Loucy (cell line): ENCODE data around the gene DTYMK.

Source experiments
- EZH2phosphoT487 ChIP-seq: fragments of 200-600 bp; IDR thresholded peaks from 2 replicates; pipeline ENCODE4 v1.6.1; 2018; ENCODE audit warnings: antibody characterized with exemption, mild to moderate bottlenecking, moderate library complexity, borderline replicate concordance
- TF ChIP-seq, protein P1 (sequence below): fragments of 200-600 bp; sonication (generic); conservative IDR thresholded peaks from 2 replicates; pipeline ENCODE4 v1.5.1; 2014; ENCODE audit warnings: mild to moderate bottlenecking, antibody characterized with exemption, low read length

DNA sequence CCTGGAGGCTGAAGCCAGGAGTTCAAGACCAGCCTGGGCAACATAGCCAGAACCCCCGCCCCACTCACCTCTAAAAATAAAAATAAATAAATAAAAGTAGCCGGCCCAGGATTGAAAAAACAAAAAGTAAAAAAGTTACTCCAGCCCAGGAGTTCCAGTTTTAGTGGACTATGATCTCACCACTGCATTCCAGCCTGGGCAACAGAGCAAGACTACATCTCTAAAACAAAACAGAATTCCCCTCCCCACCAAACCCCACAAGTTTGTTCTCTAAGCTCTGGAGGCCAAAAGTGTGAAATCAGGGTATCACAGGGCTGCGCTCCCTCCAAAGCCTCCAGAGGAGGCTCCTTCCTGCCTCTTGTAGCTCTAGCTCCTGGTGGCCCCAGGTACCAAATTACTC lies 49.5 kb upstream of the DTYMK start:
- no peak for TF ChIP-seq EZH2phosphoT487
- TF ChIP-seq, protein P1, sequence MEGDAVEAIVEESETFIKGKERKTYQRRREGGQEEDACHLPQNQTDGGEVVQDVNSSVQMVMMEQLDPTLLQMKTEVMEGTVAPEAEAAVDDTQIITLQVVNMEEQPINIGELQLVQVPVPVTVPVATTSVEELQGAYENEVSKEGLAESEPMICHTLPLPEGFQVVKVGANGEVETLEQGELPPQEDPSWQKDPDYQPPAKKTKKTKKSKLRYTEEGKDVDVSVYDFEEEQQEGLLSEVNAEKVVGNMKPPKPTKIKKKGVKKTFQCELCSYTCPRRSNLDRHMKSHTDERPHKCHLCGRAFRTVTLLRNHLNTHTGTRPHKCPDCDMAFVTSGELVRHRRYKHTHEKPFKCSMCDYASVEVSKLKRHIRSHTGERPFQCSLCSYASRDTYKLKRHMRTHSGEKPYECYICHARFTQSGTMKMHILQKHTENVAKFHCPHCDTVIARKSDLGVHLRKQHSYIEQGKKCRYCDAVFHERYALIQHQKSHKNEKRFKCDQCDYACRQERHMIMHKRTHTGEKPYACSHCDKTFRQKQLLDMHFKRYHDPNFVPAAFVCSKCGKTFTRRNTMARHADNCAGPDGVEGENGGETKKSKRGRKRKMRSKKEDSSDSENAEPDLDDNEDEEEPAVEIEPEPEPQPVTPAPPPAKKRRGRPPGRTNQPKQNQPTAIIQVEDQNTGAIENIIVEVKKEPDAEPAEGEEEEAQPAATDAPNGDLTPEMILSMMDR: no peak
